Lower leg skin (tissue), 3 donors: ENCODE data around the gene GADL1.

Experiments used
- CTCF ChIP-seq, 3 donors: fragments of 450-650 bp; IDR thresholded peaks; one replicate each; pipeline ENCODE4 v1.5.1; 2016; ENCODE audit warnings: antibody characterized with exemption in 3 of 3, mild to moderate bottlenecking in 3 of 3, moderate library complexity in 2 of 3
- POLR2A ChIP-seq, 2 donors: fragments of 450-650 bp; IDR thresholded peaks; one replicate each; pipeline ENCODE4 v1.6.1; 2016 to 2017; ENCODE audit warnings: antibody characterized with exemption in 2 of 2, mild to moderate bottlenecking in 1 of 2, moderate library complexity in 1 of 2

- TF ChIP-seq CTCF (IDR thresholded peaks at IDR 0.05) (no peak), POLR2A (IDR thresholded peaks at IDR 0.05) (no peak)
Measured at GRCh38 chr3:30676424-30677346, 217.8 kb downstream of the GADL1 start.
